ENCODE results near the gene HPGD.

GRCh38 chr4:174526731-174527130 lies 4.4 kb upstream of the HPGD start:
- TF ChIP-seq, protein P1, sequence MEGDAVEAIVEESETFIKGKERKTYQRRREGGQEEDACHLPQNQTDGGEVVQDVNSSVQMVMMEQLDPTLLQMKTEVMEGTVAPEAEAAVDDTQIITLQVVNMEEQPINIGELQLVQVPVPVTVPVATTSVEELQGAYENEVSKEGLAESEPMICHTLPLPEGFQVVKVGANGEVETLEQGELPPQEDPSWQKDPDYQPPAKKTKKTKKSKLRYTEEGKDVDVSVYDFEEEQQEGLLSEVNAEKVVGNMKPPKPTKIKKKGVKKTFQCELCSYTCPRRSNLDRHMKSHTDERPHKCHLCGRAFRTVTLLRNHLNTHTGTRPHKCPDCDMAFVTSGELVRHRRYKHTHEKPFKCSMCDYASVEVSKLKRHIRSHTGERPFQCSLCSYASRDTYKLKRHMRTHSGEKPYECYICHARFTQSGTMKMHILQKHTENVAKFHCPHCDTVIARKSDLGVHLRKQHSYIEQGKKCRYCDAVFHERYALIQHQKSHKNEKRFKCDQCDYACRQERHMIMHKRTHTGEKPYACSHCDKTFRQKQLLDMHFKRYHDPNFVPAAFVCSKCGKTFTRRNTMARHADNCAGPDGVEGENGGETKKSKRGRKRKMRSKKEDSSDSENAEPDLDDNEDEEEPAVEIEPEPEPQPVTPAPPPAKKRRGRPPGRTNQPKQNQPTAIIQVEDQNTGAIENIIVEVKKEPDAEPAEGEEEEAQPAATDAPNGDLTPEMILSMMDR (IDR thresholded peaks at IDR 0.05; ENCODE audit: insufficient read depth, low read length, poor library complexity, severe bottlenecking): no peak
- no peak for TF ChIP-seq EZH2phosphoT487 (conservative IDR thresholded peaks at IDR 0.05; ENCODE audit: low read length)

Data from SU-DHL-6 (cell line).